Measurements from ENCODE around the gene KIFC1. TPM values are rescaled to one million over a fixed set of nuclear protein-coding genes. Genes with fewer than 3 reads are reported as not detected.
A peak's percentile ranks its signal among the peaks of the same experiment; 100 is the strongest.
"Not testable (repeated sequence)": the region's sequence is repeated elsewhere in the genome, so short reads cannot be mapped to it uniquely, and the experiment has no call there.

Gene KIFC1, protein sequence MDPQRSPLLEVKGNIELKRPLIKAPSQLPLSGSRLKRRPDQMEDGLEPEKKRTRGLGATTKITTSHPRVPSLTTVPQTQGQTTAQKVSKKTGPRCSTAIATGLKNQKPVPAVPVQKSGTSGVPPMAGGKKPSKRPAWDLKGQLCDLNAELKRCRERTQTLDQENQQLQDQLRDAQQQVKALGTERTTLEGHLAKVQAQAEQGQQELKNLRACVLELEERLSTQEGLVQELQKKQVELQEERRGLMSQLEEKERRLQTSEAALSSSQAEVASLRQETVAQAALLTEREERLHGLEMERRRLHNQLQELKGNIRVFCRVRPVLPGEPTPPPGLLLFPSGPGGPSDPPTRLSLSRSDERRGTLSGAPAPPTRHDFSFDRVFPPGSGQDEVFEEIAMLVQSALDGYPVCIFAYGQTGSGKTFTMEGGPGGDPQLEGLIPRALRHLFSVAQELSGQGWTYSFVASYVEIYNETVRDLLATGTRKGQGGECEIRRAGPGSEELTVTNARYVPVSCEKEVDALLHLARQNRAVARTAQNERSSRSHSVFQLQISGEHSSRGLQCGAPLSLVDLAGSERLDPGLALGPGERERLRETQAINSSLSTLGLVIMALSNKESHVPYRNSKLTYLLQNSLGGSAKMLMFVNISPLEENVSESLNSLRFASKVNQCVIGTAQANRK
- 1.0 TPM for total RNA-seq

GRCh38 chr6:33391278-33391921 lies at the start of gene KIFC1:
Gene KIFC1 (plus strand): TSS chr6:33391823. CDS start chr6:33391986, 163 bp downstream.
- DNase-seq (ENCODE audit: low spot score): peak; percentile 99

DNA sequence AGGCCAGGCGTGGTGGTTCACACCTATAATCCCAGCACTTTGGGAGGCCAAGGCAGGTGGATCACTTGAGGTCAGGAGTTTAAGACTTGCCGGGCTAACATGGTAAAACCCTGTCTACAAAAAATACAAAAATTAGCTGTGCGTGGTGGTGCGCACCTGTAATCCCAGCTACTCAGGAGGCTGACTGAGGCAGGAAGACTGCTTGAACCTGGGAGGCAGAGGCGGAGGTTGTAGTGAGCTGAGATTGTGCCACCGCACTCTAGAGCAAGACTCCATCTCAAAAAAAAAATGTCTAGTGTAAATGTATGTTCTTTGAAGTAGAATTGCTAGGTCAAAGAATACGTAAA lies 48.0 kb upstream of the KIFC1 start:
- not testable (repeated sequence) for DNase-seq (ENCODE audit: low spot score)

DNA sequence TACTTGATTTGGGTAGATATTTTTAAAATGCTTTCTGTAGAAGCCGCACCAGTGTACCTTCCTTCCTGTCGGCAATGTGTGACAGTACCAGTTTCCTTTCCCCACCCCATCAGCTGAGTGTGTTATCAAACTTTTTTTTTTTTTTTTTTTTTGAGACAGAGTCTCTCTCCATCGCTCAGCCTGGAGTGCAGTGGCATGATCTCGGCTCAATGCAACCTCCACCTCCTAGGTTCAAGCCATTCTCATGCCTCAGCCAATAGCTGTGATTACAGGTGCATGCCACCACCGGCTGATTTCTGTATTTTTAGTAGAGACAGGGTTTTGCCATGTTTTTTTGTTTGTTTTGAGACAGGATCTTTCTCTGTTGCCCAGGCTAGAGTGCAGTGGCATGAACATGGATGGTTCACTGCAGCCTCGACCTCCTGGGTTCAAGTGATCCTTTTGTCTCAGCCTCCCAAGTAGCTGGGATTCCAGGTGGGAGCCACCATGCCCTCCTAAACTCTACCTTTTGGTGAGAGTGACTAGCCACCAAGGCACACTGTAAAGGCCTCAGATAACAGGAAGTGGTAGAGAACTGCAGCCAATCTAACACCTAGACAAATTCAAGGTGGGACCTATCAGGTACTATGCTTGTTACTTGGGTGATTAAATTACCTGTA lies 47.5 kb upstream of the KIFC1 start:
- no peak for DNase-seq (ENCODE audit: low spot score)

DNA sequence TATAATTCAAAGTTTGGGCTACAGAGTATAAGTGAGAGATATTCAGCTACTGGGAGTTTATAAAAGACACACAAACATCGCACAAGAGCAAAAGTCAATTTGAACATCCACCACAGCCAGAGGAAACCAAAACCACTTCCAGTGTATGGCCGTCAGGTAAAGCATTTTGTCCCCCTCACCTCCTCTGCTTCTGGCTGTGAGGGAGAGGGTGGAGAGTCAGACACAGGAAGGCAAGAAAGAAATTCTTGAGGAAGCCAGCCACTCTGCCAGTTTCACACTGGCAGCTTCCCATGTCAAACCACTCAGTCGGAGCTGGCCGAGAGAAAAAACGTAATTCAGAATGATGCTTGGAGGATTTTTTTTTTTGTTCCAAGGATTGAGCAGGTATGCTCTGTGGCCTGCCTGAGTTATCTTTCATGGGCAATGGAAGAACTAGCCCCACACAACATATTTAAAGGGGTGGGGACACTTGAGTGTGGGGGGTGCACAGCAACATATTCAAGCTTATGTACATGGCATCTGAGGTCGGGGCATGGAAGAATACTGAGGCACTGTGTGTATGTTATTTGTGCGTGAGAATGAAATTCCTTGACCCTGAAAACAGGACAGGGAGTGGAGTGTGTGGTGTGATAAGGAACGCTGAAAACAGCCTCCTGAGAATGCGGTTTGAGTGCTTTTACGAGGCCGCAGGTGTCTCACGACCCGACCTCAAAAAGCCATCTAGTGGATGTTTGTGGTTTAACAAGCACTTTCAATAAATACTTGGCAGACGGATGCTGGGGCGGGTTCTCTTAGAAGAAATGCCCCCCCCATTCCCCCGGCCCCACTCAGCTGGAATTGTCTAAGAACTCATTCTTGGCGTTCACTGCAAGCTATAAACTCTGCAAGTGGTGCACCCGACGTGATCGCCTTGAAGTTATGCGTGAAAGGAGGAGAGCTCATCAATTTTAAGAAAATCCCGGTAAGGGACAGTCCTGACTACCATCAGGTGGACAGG lies 46.6 kb upstream of the KIFC1 start:
- peak; percentile 70 for DNase-seq (ENCODE audit: low spot score)

- DNase-seq (ENCODE audit: low spot score): not testable (repeated sequence)
These were observed 44.7 kb upstream of the KIFC1 start for GRCh38 chr6:33346972-33347371.

- no peak for DNase-seq (ENCODE audit: low spot score)
These were observed 43.8 kb upstream of the KIFC1 start for GRCh38 chr6:33347816-33348215.

- not testable (repeated sequence) for DNase-seq (ENCODE audit: low spot score)
These were observed 35.8 kb upstream of the KIFC1 start for GRCh38 chr6:33355860-33356259.

DNA sequence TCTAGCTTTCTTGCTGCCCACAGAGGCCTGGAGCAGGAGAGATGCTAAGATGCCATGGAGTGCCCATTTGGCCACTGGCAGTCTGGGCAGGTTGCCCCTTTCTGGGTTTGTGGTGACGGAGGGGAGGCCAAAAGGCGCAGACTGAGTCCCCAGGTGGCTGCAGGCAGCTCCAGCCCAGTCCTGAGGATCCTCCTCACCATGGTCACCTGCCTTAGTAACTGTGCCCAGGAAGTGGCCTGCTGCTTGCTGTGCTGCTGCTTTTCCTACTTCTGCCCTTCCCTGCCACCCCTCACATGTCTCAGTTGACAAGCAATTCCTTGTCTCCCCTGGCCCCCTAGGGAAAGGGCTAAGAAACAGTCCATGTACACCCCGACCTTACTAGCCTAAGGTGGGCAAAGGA lies 35.3 kb upstream of the KIFC1 start:
- no peak for DNase-seq (ENCODE audit: low spot score)

DNA sequence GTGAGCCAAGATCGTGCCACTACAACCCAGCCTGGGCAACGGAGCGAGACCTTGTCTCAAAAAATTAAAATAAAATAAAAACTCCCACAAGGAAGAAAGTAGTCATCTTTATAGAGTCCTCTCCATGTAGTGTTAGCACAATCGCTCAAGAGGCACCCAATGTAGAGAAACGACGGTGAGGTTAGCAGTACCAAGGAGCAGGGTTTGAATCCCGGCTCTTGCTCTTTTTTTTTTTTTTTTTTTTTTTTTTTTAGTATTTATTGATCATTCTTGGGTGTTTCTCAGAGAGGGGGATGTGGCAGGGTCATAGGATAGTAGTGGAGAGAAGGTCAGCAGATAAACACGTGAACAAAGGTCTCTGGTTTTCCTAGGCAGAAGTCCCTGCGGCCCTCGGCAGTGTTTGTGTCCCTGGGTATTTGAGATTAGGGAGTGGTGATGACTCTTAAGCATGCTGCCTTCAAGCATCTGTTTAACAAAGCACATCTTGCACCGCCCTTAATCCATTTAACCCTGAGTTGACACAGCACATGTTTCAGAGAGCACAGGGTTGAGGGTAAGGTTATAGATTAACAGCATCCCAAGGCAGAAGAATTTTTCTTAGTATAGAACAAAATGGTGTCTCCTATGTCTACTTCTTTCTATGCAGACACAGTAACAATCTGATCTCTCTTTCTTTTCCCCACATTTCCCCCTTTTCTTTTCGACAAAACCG lies 34.3 kb upstream of the KIFC1 start:
- not testable (repeated sequence) for DNase-seq (ENCODE audit: low spot score)

DNA sequence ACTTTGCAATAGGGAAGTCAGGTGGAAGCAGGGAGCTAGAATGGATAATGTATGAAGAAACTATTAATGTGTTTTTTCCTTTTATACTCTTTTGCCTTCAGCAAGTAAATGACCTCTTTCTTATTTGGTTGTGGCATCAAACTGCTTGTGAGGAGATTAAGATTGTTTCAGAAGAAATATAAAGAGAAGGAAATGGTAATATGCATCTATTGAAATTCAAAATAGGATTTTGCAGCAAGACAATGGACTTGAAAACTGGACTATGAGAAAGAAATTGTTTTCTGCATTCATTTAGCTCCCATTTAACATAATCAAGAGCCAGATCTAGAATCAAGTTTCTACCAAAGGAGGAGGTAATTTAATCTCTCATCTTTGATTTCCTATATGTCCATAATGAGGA lies 32.3 kb upstream of the KIFC1 start:
- DNase-seq (ENCODE audit: low spot score): no peak

GRCh38 chr6:33363486-33363885 lies 28.1 kb upstream of the KIFC1 start:
- DNase-seq (ENCODE audit: low spot score): not testable (repeated sequence)

- not testable (repeated sequence) for DNase-seq (ENCODE audit: low spot score)
These were observed 27.0 kb upstream of the KIFC1 start for GRCh38 chr6:33364475-33365205.

DNA sequence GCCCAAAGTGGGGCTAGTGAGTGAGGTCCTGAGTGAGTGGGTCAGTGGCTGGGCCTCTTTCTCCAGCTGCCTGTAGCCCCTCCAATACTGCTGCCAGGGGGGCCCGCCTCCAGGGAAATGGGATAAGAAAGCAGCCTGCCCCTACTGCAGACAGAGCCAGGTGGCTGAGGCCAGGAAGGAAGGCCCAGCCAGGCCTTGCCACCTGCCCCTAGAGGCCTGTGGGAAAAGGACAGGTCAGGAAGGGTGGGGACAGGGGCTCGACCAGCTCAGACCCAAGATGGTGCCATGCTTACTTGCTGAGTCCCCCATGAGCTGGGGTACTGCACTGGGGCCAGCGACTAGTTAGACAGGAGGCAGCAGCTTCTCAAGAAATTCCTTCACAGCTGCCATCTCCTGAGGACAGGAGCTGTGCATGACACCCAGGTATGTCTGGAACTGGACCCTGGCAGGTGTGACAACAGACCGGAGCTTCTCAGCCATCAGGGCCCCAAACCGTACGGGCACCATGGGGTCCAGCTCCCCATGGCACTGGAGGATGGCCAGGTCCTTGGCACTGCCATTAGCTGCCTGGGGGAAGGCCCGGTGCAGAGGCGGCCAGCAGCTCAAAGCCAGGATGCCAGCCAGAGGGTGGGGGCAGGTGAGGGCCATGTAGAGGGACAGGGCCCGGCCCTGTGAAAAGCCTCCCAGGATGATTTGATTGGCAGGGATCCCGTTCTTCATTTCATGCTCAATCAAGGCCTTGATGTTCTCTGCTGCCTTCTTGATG lies 26.2 kb upstream of the KIFC1 start:
- not testable (repeated sequence) for DNase-seq (ENCODE audit: low spot score)

GRCh38 chr6:33367009-33367714 lies 24.5 kb upstream of the KIFC1 start:
- DNase-seq (ENCODE audit: low spot score): no peak

- not testable (repeated sequence) for DNase-seq (ENCODE audit: low spot score)
These were observed 24.0 kb upstream of the KIFC1 start for GRCh38 chr6:33367715-33368025.

DNA sequence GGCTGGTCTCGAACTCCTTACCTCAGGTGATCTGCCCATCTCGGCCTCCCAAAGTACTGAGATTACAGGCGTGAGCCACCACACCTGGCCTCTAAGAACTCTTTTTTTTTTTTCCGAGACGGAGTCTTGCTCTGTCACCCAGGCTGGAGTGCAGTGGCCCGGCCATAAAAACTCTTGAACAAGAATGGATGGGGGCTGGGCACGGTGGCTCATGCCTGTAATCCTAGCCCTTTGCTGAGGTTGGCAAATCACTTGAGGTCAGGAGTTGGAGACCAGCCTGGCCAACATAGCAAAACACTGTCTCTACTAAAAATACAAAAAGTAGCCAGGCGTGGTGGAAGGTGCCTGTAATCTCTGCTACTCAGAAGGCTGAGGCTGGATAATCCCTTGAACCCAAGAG lies 19.7 kb upstream of the KIFC1 start:
- DNase-seq (ENCODE audit: low spot score): not testable (repeated sequence)

DNA sequence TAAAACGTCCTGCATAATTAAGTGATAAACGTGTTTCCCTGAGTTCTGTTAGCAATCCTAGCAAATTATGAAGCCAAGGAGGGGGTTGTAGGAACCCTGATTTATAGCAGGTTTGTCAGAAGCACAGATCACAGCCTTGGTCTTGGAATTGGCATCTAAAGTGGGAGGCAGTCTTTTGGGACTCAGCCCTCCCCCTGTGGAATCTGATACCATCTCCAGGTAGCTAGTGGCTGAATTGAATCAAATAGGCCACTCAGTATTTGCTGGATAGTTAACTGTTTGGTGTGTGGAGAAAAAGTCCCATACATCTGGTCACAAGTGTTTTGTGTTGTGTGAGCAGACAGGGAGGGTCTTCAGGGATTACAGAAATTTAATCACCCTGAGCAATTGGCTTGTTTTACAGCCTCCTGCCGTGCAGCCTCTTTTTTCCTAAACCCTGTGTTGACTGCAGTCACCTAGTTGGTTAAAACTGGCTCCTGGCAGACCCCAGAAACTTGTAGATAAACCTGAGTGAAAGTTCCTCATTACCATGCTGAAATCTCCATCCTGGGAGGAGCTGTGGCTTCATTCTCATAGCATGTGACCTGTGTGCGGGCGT lies 19.0 kb upstream of the KIFC1 start:
- no peak for DNase-seq (ENCODE audit: low spot score)

Data from ureter (tissue), 1 donor.